Gastrocnemius medialis (tissue), 4 donors: ENCODE data around the gene ARAP2. TPM values are rescaled to one million over a fixed set of nuclear protein-coding genes. Genes with fewer than 3 reads are reported as not detected.

ENCODE experiments used
- ATAC-seq, 2 donors: fragments of 150-250 bp; one replicate each; pipeline ENCODE4 v1.9.1; 2016
- DNase-seq, 2 donors: peaks; one replicate each; pipeline ENCODE4 v3.0.0-alpha.2; 2019
- H3K27ac ChIP-seq, 4 donors: fragments of 200-600 bp; sonication (generic); 1 replicate in 1 of 4; 2 replicates in 3 of 4; pipeline ENCODE4 v1.5.1; 2016 to 2018; ENCODE audit warnings: mild to moderate bottlenecking in 2 of 4, moderate library complexity in 1 of 4
- H3K27me3 ChIP-seq, 3 donors: fragments of 200-600 bp; sonication (generic) in 2 of 3; 1 replicate in 1 of 3; 2 replicates in 2 of 3; pipeline versions ENCODE4 v1.5.1 to v1.6.0; 2016 to 2019; ENCODE audit warnings: mild to moderate bottlenecking in 1 of 3, moderate library complexity in 1 of 3
- H3K36me3 ChIP-seq, 2 donors: fragments of 200-600 bp; sonication (generic) in 1 of 2; one replicate each; pipeline ENCODE4 v1.5.1; 2017 to 2018
- H3K4me1 ChIP-seq, 2 donors: fragments of 200-600 bp; sonication (generic) in 1 of 2; one replicate each; pipeline ENCODE4 v1.5.1; 2016 to 2017; ENCODE audit warnings: mild to moderate bottlenecking in 2 of 2
- H3K4me3 ChIP-seq, 4 donors: fragments of 200-600 bp; sonication (generic) in 3 of 4; 1 replicate in 1 of 4; 2 replicates in 3 of 4; pipeline ENCODE4 v1.5.1; 2016 to 2019; ENCODE audit warnings: mild to moderate bottlenecking in 2 of 4
- H3K9me3 ChIP-seq, 3 donors: fragments of 200-600 bp; sonication (generic) in 2 of 3; 1 replicate in 1 of 3; 2 replicates in 2 of 3; pipeline ENCODE4 v1.5.1; 2016 to 2019
- CTCF ChIP-seq, 5 experiments: fragments of 450-650 bp in 3 of 5; fragments of 200-600 bp in 2 of 5; sonication (generic) in 2 of 5; IDR thresholded peaks in 4 of 5; conservative IDR thresholded peaks in 1 of 5; 1 replicate in 4 of 5; 2 replicates in 1 of 5; pipeline ENCODE4 v1.5.1; 2016 to 2019; ENCODE audit warnings: antibody characterized with exemption in 5 of 5, mild to moderate bottlenecking in 3 of 5, moderate library complexity in 3 of 5
- POLR2A ChIP-seq, 2 donors: fragments of 450-650 bp; IDR thresholded peaks; one replicate each; pipeline ENCODE4 v1.6.1; 2017; ENCODE audit warnings: antibody characterized with exemption in 2 of 2, mild to moderate bottlenecking in 2 of 2, moderate library complexity in 2 of 2
- in situ Hi-C, 4 donors: fragments of 200-750 bp; cut with MboI; loops; one replicate each; pipeline versions ENCODE4 v1.15.0 to v1.8.0; 2017; ENCODE audit warnings: low sequenced_read_pairs in 4 of 4
- intact Hi-C: fragments of 100-400 bp; cut with DNase I; formaldehyde crosslinking; loops from one replicate; pipeline ENCODE4 v1.15.1; 2023; ENCODE audit warnings: low total_unique reads
- total RNA-seq, 4 donors: library from RNA; depleted of rRNA; stranded (reverse); fragments of >200 nt; gene quantifications; one replicate each; pipeline versions ENCODE4 v1.1.0 to v1.2.3, GENCODE V29; 2016

ARAP2 gene
- total RNA-seq, 4 donors from 2014 or later, result 0.32 to 10.3 (median 1.1) TPM

DNA sequence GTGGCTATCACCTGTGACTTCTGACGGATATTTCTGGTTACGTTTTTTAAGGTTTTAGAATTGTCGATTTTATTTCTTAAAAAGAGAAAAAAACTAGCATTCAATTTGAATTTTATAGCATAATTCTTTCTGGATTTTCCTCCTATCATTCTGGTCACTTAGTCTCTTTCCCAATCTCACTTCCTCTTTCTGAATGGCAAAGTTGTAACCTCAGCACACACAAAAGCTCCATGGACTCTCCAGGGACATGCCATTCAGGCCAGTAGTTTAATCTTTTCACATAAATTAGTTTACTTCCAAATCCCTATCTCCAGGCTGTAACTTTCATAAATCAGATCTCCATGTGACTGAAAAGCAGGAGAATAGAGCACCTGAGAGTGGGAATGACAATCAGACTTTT, 110.7 kb downstream of the ARAP2 start:
- Histone ChIP-seq H3K4me1 (no peaks in the 10 kb centered on the region), H3K27me3 (no peaks in the 10 kb centered on the region), H3K4me3 (no peak overlapping the region), H3K27ac (no peak overlapping the region), H3K9me3 (no peaks in the 10 kb centered on the region), H3K36me3 (no peaks in the 10 kb centered on the region)
- ATAC-seq, result no peak
- no peak for TF ChIP-seq CTCF (IDR thresholded peaks at IDR 0.05 in 4 of 5, conservative IDR thresholded peaks at IDR 0.05 in 1 of 5)
- no peak for TF ChIP-seq POLR2A (IDR thresholded peaks at IDR 0.05)
- in situ Hi-C loops (loop anchor here in 1 of 4 donors (25.0 kb wide), 1 partner anchor 96 kb away; no protein-coding TSS in a partner anchor), intact Hi-C loops (no loop called here)
- no peak for DNase-seq

DNA sequence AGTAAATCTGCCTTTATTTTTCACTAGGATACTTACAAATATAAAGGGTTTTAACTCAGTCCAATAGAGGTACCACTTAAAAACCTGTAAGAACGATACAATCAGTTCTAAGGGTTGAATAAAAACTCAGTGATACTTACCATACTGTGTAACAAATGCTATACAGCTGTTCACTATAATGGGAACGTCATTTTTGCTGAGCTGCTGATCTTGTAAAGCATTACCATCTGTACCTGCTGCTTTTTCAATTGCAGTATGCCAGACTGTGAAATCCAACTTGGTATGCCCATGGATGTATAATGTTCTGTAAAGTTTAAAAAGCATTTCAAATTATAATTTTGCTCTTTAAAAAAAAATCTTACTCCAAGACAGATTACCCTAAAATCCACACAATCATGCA, 111.2 kb downstream of the ARAP2 start:
- ATAC-seq, result no peak

DNA sequence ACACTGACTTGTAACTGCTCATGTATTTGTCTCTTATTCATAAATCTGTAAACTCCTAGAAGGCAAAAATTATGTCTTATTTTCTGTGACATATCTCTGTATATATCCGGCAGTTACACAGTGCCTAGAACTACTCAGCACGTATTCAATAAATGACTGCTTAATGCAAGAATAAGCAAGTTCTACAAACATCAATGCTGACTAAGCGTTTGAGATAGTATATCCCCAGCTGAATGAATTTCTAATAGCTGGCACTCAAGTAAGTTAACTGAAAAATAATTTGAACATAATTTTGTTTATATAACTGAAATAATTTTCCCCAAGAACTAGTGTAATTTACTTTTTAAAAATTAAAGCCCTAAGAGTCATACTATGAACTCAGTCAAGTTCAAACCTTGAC, 113.7 kb downstream of the ARAP2 start:
- no peak for DNase-seq
- H3K9me3 ChIP-seq, result no peaks in the 10 kb centered on the region
- H3K27me3 ChIP-seq, result no peaks in the 10 kb centered on the region
- no peaks in the 10 kb centered on the region for H3K4me1 ChIP-seq
- ATAC-seq, result no peak
- intact Hi-C loops, result no loop called here
- H3K4me3 ChIP-seq, result no peak overlapping the region
- H3K27ac ChIP-seq, result no peak overlapping the region
- in situ Hi-C loops, result loop anchor here in 1 of 4 donors (25.0 kb wide), 1 partner anchor 93 kb away; no protein-coding TSS in a partner anchor
- no peaks in the 10 kb centered on the region for H3K36me3 ChIP-seq
- TF ChIP-seq CTCF (IDR thresholded peaks at IDR 0.05 in 4 of 5, conservative IDR thresholded peaks at IDR 0.05 in 1 of 5), result no peak
- no peak for TF ChIP-seq POLR2A (IDR thresholded peaks at IDR 0.05)

More for the DNA sequence above, 111.2 kb downstream of the ARAP2 start:
- no peaks in the 10 kb centered on the region for H3K27me3 ChIP-seq
- H3K27ac ChIP-seq, result no peak overlapping the region
- no peaks in the 10 kb centered on the region for H3K4me1 ChIP-seq
- H3K36me3 ChIP-seq, result no peaks in the 10 kb centered on the region
- in situ Hi-C loops, result loop anchor here in 1 of 4 donors (25.0 kb wide), 1 partner anchor 96 kb away; no protein-coding TSS in a partner anchor
- DNase-seq, result no peak
- TF ChIP-seq POLR2A (IDR thresholded peaks at IDR 0.05) (no peak), CTCF (IDR thresholded peaks at IDR 0.05 in 4 of 5, conservative IDR thresholded peaks at IDR 0.05 in 1 of 5) (no peak)
- intact Hi-C loops, result no loop called here
- no peak overlapping the region for H3K4me3 ChIP-seq
- H3K9me3 ChIP-seq, result no peaks in the 10 kb centered on the region

DNA sequence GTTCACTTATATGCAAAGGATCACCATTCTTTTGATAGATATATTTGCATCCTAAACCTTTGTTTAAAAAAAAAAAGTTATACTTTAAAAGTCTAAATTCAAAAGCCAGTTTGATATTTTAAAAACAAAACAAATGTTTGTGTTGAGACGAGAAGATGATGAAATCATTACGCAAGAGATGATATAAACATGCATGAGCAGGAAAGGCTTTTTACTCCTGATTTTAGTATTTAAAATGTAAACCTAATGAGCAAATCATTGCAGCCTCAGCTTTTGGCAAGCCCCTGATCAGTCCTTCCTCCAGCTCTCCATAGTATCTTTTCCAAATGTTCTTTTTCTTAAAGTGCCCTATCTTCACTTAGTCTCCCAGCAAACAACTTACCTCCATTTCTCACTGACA, 115.6 kb downstream of the ARAP2 start:
- Histone ChIP-seq H3K9me3 (no peaks in the 10 kb centered on the region), H3K4me3 (no peak overlapping the region), H3K27ac (no peak overlapping the region), H3K36me3 (no peaks in the 10 kb centered on the region), H3K4me1 (no peaks in the 10 kb centered on the region), H3K27me3 (no peaks in the 10 kb centered on the region)
- TF ChIP-seq CTCF (IDR thresholded peaks at IDR 0.05 in 4 of 5, conservative IDR thresholded peaks at IDR 0.05 in 1 of 5) (no peak), POLR2A (IDR thresholded peaks at IDR 0.05) (no peak)
- ATAC-seq (no peak), DNase-seq (no peak)
- intact Hi-C loops (no loop called here), in situ Hi-C loops (loop anchor here in 1 of 4 donors (25.0 kb wide), 1 partner anchor 91 kb away; no protein-coding TSS in a partner anchor)

DNA sequence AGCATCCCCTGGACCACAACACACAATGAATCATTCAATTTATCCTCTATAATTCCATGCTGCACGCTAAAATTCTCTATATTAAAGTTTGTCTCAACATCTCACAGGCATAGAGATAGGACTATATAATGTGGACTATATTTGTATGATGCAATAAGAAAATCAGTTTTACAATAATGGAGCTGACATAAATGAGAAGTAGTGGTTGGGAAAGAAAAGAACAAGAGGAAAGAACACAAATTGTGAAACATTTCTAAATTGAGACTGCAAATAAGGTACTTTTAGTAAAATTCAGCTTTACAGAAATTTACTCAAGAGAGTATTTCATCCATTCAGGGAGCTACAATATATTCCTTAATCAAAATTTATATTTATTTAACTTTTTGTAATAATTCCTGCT, 120.4 kb downstream of the ARAP2 start:
- intact Hi-C loops, result no loop called here
- ATAC-seq, result no peak
- Histone ChIP-seq H3K4me1 (no peaks in the 10 kb centered on the region), H3K4me3 (no peak overlapping the region), H3K27me3 (no peaks in the 10 kb centered on the region), H3K36me3 (no peaks in the 10 kb centered on the region), H3K9me3 (no peaks in the 10 kb centered on the region), H3K27ac (no peak overlapping the region)
- in situ Hi-C loops, result no loop called here
- TF ChIP-seq CTCF (IDR thresholded peaks at IDR 0.05 in 4 of 5, conservative IDR thresholded peaks at IDR 0.05 in 1 of 5), result no peak
- TF ChIP-seq POLR2A (IDR thresholded peaks at IDR 0.05), result no peak
- no peak for DNase-seq
